Vagina (tissue), 2 donors: Measurements from ENCODE around the gene KRTAP10-7.
"Not testable (repeated sequence)": the region's sequence is repeated elsewhere in the genome, so short reads cannot be mapped to it uniquely, and the experiment has no call there.

Experiments used
- POLR2A ChIP-seq, 2 donors: fragments of 450-650 bp; IDR thresholded peaks; one replicate each; pipeline ENCODE4 v1.6.1; 2017; ENCODE audit warnings: antibody characterized with exemption in 2 of 2, mild to moderate bottlenecking in 2 of 2, moderate library complexity in 2 of 2
- POLR2AphosphoS5 ChIP-seq, 2 donors: sonication (generic); formaldehyde crosslinking; IDR thresholded peaks; one replicate each; pipeline ENCODE4 v1.9.0; 2017; ENCODE audit warnings: antibody characterized with exemption in 2 of 2, mild to moderate bottlenecking in 2 of 2, low read depth in 1 of 2; ENCODE audit not compliant: insufficient read depth in 1 of 2
- TF ChIP-seq, protein P1 (sequence below), 3 experiments: fragments of 450-650 bp in 2 of 3; fragments of 200-600 bp in 1 of 3; sonication (generic) in 1 of 3; IDR thresholded peaks; one replicate each; pipeline ENCODE4 v1.5.1; 2017 to 2019; ENCODE audit warnings: antibody characterized with exemption in 3 of 3, mild to moderate bottlenecking in 2 of 3, moderate library complexity in 2 of 3

DNA sequence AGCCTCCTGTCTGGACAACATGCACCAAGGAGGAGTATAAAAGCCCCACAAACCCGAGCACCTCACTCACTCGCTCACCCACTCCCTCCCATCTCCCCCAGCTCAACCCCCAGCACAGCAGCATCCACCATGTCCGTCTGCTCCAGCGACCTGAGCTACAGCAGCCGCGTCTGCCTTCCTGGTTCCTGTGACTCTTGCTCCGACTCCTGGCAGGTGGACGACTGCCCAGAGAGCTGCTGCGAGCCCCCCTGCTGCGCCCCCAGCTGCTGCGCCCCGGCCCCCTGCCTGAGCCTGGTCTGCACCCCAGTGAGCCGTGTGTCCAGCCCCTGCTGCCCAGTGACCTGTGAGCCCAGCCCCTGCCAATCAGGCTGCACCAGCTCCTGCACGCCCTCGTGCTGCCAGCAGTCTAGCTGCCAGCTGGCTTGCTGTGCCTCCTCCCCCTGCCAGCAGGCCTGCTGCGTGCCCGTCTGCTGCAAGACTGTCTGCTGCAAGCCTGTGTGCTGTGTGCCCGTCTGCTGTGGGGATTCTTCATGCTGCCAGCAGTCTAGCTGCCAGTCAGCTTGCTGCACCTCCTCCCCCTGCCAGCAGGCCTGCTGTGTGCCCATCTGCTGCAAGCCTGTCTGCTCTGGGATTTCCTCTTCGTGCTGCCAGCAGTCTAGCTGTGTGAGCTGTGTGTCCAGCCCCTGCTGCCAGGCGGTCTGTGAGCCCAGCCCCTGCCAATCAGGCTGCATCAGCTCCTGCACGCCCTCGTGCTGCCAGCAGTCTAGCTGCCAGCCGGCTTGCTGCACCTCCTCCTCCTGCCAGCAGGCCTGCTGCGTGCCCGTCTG is 26.6 kb upstream of the KRTAP10-7 start, which contains the start of gene KRTAP10-4:
- TF ChIP-seq, protein P1, sequence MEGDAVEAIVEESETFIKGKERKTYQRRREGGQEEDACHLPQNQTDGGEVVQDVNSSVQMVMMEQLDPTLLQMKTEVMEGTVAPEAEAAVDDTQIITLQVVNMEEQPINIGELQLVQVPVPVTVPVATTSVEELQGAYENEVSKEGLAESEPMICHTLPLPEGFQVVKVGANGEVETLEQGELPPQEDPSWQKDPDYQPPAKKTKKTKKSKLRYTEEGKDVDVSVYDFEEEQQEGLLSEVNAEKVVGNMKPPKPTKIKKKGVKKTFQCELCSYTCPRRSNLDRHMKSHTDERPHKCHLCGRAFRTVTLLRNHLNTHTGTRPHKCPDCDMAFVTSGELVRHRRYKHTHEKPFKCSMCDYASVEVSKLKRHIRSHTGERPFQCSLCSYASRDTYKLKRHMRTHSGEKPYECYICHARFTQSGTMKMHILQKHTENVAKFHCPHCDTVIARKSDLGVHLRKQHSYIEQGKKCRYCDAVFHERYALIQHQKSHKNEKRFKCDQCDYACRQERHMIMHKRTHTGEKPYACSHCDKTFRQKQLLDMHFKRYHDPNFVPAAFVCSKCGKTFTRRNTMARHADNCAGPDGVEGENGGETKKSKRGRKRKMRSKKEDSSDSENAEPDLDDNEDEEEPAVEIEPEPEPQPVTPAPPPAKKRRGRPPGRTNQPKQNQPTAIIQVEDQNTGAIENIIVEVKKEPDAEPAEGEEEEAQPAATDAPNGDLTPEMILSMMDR (IDR thresholded peaks at IDR 0.05) = not testable (repeated sequence)
- not testable (repeated sequence) for TF ChIP-seq POLR2A (IDR thresholded peaks at IDR 0.05); POLR2AphosphoS5 (IDR thresholded peaks at IDR 0.05; ENCODE audit: insufficient read depth in 1 of 2, low read depth in 1 of 2)
